Ovary (tissue), 3 donors: ENCODE results near the gene SHBG.

ENCODE experiments used
- CTCF ChIP-seq, 3 donors: fragments of 450-650 bp in 2 of 3; fragments of 200-600 bp in 1 of 3; IDR thresholded peaks; one replicate each; pipeline versions ENCODE4 v1.5.1 to v1.8.0; 2016 to 2022; ENCODE audit warnings: antibody characterized with exemption in 3 of 3, mild to moderate bottlenecking in 1 of 3
- POLR2A ChIP-seq: fragments of 450-650 bp; IDR thresholded peaks from one replicate; pipeline ENCODE4 v1.6.1; 2017; ENCODE audit warnings: antibody characterized with exemption, mild to moderate bottlenecking, moderate library complexity
- donor health status: DM: no; HTN: no; CAD: no.

GRCh38 chr17:7588553-7589203, 41.3 kb upstream of the SHBG start:
- TF ChIP-seq POLR2A: no peak
- no peak for TF ChIP-seq CTCF (IDR thresholded peaks at IDR 0.05)
